Hepatocyte (in vitro differentiated cells): ENCODE results near the gene CABP4. TPM values are rescaled to one million over a fixed set of nuclear protein-coding genes. Genes with fewer than 3 reads are reported as not detected.

Source experiments
- DNase-seq: peaks from one replicate; pipeline ENCODE4 v3.0.0-alpha.2; 2016; ENCODE audit warnings: low spot score
- H2AFZ ChIP-seq: fragments of 200-600 bp; sonication (generic); 2 replicates; pipeline ENCODE4 v1.6.0; 2016; ENCODE audit warnings: antibody characterized with exemption, mild to moderate bottlenecking
- H3K27ac ChIP-seq: fragments of 200-600 bp; sonication (generic); 2 replicates; pipeline ENCODE4 v1.5.1; 2016; ENCODE audit warnings: mild to moderate bottlenecking
- H3K27me3 ChIP-seq: fragments of 200-600 bp; sonication (generic); 2 replicates; pipeline ENCODE4 v1.6.1; 2016
- H3K36me3 ChIP-seq: fragments of 200-600 bp; sonication (generic); replicated peaks from 2 replicates; pipeline ENCODE4 v1.5.1; 2016; ENCODE audit warnings: low read depth; ENCODE audit not compliant: insufficient read depth
- H3K4me1 ChIP-seq: fragments of 200-600 bp; sonication (generic); 2 replicates; pipeline ENCODE4 v1.5.1; 2016; ENCODE audit warnings: mild to moderate bottlenecking, moderate library complexity; ENCODE audit not compliant: insufficient read depth
- H3K4me2 ChIP-seq: fragments of 200-600 bp; sonication (generic); 2 replicates; pipeline ENCODE4 v1.6.0; 2016
- H3K4me3 ChIP-seq: fragments of 200-600 bp; sonication (generic); 2 replicates; pipeline ENCODE4 v1.5.1; 2016; ENCODE audit warnings: mild to moderate bottlenecking
- H3K79me2 ChIP-seq: fragments of 200-600 bp; sonication (generic); 2 replicates; pipeline ENCODE4 v1.6.0; 2017; ENCODE audit warnings: mild to moderate bottlenecking
- H3K9me2 ChIP-seq: fragments of 200-600 bp; sonication (generic); replicated peaks from 2 replicates; pipeline ENCODE4 v1.6.0; 2017; ENCODE audit warnings: mild to moderate bottlenecking; ENCODE audit not compliant: insufficient read depth
- H3K9me3 ChIP-seq: fragments of 200-600 bp; sonication (generic); 2 replicates; pipeline ENCODE4 v1.5.1; 2016; ENCODE audit warnings: low read depth, mild to moderate bottlenecking
- H4K20me1 ChIP-seq: fragments of 200-600 bp; sonication (generic); 2 replicates; pipeline ENCODE4 v1.6.0; 2016; ENCODE audit warnings: mild to moderate bottlenecking; ENCODE audit not compliant: insufficient read depth, poor library complexity, severe bottlenecking
- EZH2 ChIP-seq: fragments of 200-600 bp; sonication (generic); IDR thresholded peaks from 2 replicates; pipeline ENCODE4 v1.6.1; 2016; ENCODE audit warnings: antibody characterized with exemption, mild to moderate bottlenecking, borderline replicate concordance
- EZH2phosphoT487 ChIP-seq: fragments of 200-600 bp; sonication (generic); IDR thresholded peaks from one replicate; pipeline ENCODE4 v1.6.1; 2018; ENCODE audit warnings: antibody characterized with exemption, mild to moderate bottlenecking, low read depth, moderate library complexity; ENCODE audit not compliant: unreplicated experiment, severe bottlenecking
- WGBS: methylation state at CpG from one replicate; pipeline ENCODE4 v1.1.6; 2016; ENCODE audit warnings: low lambda C conversion rate; ENCODE audit errors: missing lambda C conversion rate; 5-methylcytosine and 5-hydroxymethylcytosine counted together
- polyA plus RNA-seq: library from polyadenylated mRNA; unstranded; fragments of >200 nt; fragmentation: Nextera tagmentation; extraction: Ambion mirVana; gene quantifications from 2 replicates; pipeline ENCODE4 v1.2.1, GENCODE V29; 2016
- total RNA-seq: library from RNA; depleted of rRNA; stranded (reverse); fragments of >200 nt; gene quantifications from 2 replicates; pipeline ENCODE4 v1.2.3, GENCODE V29; 2014
- TF ChIP-seq, protein P1 (sequence below): fragments of 200-600 bp; sonication (generic); IDR thresholded peaks from 2 replicates; pipeline ENCODE4 v1.5.1; 2016; ENCODE audit warnings: antibody characterized with exemption, mild to moderate bottlenecking; ENCODE audit not compliant: poor library complexity

Gene CABP4
- total and polyA plus RNA-seq, 2 experiments from 2014 or later = not detected

DNA sequence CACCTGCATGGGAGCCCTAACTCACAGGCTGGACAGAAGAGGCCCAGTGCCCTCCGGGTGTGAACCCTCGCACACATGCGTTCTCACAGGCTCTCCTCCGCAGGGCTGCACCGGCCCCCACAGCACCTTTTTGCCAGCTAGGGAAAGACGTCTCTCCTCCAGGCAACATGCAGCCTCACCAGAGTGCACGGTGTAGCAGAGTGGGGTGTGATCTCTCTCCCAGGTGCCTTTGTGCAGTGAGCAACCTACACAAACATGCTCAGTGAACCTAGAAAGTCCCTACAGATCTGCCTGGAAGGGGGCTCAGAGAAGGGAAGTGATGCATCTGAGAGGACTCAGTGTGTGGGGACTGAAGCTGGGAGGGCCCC is 43.4 kb upstream of the CABP4 start:
- Histone ChIP-seq H3K4me3 (no peak overlapping the region), H3K27me3 (no peaks in the 10 kb centered on the region), H3K4me1 (peaks cover 6% of the 10 kb centered on the region), H3K4me2 (no peak overlapping the region), H3K9me2 (no peaks in the 10 kb centered on the region), H2AFZ (no peak overlapping the region), H3K36me3 (no peaks in the 10 kb centered on the region), H3K9me3 (no peaks in the 10 kb centered on the region), H3K27ac (no peak overlapping the region), H4K20me1 (no peaks in the 10 kb centered on the region), H3K79me2 (no peaks in the 10 kb centered on the region)
- 58% methylated on average over 7 of the region's 7 CpGs for WGBS
- DNase-seq = no peak
- TF ChIP-seq EZH2 (no peak), EZH2phosphoT487 (no peak)
- TF ChIP-seq, protein P1, sequence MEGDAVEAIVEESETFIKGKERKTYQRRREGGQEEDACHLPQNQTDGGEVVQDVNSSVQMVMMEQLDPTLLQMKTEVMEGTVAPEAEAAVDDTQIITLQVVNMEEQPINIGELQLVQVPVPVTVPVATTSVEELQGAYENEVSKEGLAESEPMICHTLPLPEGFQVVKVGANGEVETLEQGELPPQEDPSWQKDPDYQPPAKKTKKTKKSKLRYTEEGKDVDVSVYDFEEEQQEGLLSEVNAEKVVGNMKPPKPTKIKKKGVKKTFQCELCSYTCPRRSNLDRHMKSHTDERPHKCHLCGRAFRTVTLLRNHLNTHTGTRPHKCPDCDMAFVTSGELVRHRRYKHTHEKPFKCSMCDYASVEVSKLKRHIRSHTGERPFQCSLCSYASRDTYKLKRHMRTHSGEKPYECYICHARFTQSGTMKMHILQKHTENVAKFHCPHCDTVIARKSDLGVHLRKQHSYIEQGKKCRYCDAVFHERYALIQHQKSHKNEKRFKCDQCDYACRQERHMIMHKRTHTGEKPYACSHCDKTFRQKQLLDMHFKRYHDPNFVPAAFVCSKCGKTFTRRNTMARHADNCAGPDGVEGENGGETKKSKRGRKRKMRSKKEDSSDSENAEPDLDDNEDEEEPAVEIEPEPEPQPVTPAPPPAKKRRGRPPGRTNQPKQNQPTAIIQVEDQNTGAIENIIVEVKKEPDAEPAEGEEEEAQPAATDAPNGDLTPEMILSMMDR = no peak

DNA sequence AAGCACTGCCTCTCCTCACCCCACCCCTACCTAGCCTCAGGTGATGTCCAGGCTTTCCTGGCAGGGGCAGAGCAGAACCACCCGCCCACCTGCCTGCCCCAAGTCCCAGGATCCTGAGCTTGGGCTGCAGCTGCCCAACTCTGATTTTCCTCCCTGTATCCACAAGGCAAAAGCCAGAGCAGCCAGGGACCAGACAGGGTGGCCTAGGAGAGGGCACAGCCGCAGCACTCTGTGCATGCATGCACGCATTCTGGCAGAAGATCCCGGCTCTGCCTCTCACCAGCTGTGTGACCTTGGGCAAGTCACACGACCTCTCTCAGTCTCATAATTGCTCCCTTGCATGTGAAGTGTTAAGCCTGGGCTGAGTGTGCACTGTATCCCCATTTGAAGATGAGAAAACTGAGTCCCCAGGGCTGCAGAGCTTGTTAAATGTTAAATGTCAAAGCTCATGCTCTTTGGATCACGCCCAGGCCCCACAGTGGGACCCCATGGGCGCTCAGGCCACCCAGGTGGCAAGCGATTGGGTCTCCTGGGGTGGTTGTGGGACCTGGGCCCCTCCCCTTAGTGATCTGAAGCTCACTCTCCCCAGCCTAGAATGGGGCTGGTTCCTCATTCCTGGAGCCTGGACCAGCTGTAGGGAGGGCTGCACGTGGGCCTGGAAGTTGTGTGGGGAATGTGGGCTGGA is 42.5 kb upstream of the CABP4 start:
- Histone ChIP-seq H3K9me3 (no peaks in the 10 kb centered on the region), H2AFZ (no peak overlapping the region), H3K27ac (no peak overlapping the region), H3K79me2 (no peaks in the 10 kb centered on the region), H3K27me3 (no peaks in the 10 kb centered on the region), H3K4me3 (no peak overlapping the region), H3K4me2 (no peak overlapping the region), H3K36me3 (no peaks in the 10 kb centered on the region), H3K4me1 (peaks cover 6% of the 10 kb centered on the region), H3K9me2 (no peaks in the 10 kb centered on the region), H4K20me1 (no peaks in the 10 kb centered on the region)
- no peak for DNase-seq
- TF ChIP-seq, protein P1 = no peak
- no peak for TF ChIP-seq EZH2
- no peak for TF ChIP-seq EZH2phosphoT487
- WGBS = 76% methylated on average over 9 of the region's 9 CpGs

DNA sequence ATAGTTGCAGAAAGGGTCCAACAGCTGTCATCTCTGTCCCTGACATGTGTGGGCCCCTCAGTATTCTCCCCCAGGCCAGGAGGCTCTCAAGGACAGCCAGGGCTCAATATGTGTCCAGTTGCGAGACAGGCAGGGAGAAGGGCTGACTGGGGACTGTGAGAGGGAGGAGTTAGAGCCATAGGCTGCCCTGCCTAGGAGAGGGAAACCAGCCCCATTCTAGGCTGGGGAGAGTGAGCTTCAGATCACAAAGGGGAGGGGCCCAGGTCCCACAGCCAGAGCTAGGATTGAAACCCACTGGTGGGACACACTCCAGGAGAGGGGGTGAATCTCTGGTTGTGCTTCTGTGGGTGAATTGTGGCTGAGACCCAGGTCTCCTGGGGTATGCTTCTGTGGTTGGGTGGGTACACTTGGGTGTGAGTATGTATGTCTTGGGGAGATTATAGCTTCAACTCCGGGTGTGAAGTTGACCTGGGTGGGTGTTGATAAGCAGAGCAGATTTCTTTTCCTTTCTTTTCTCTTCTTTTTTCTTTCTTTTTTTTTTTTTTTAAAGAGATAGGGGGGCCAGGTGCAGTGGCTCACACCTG is 41.8 kb upstream of the CABP4 start:
- Histone ChIP-seq H3K9me3 (no peaks in the 10 kb centered on the region), H3K27me3 (no peaks in the 10 kb centered on the region), H3K9me2 (no peaks in the 10 kb centered on the region), H3K27ac (no peak overlapping the region), H4K20me1 (no peaks in the 10 kb centered on the region), H3K4me1 (peaks cover 6% of the 10 kb centered on the region), H2AFZ (no peak overlapping the region), H3K79me2 (no peaks in the 10 kb centered on the region), H3K4me2 (no peak overlapping the region), H3K4me3 (no peak overlapping the region), H3K36me3 (no peaks in the 10 kb centered on the region)
- TF ChIP-seq EZH2phosphoT487 (no peak), EZH2 (no peak)
- TF ChIP-seq, protein P1 = no peak
- no peak for DNase-seq
- WGBS = 78% methylated on average over 2 of the region's 2 CpGs
